ENCODE measurements around the gene HRH1.

DNA sequence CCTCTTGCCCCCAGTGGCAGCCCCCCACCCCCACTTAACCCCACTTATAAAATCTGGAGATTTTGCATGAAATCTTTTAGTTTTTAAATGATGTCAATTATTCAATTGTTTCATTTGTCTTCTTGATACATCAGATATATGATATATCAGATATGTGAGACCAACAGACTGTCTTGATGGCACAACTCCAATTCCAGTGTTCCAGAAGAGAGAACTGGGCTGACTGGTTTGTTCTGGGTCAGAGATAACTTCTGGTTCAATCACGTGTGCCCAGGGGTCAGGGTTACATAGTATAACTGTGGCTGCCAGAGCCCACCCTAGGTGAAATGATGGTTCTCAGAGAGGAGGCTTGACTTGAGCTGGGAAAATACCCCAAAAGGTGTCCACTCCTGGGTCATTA lies 85.5 kb downstream of the HRH1 start:
- no peak for TF ChIP-seq POLR2A (IDR thresholded peaks at IDR 0.05; ENCODE audit: low read depth, low read length)
- TF ChIP-seq CTCF (IDR thresholded peaks at IDR 0.05; ENCODE audit: extremely low read depth in 1 of 2, insufficient read depth in 1 of 2, low read depth in 1 of 2, low read length in 2 of 2): no peak
- TF ChIP-seq MYC (IDR thresholded peaks at IDR 0.05; ENCODE audit: low read depth, low read length): no peak
- TF ChIP-seq JUN (IDR thresholded peaks at IDR 0.05; ENCODE audit: borderline replicate concordance, insufficient read depth, insufficient read length, low read depth): no peak
- TF ChIP-seq EZH2 (IDR thresholded peaks at IDR 0.05; ENCODE audit: borderline replicate concordance, low read depth, low read length, severe bottlenecking): no peak
- TF ChIP-seq GATA2 (IDR thresholded peaks at IDR 0.05; ENCODE audit: insufficient read depth, insufficient read length, low read depth, low read length): no peak
- no peak for TF ChIP-seq POLR2AphosphoS5 (IDR thresholded peaks at IDR 0.05; ENCODE audit: insufficient read depth, low read depth, low read length)
- TF ChIP-seq, protein P1, sequence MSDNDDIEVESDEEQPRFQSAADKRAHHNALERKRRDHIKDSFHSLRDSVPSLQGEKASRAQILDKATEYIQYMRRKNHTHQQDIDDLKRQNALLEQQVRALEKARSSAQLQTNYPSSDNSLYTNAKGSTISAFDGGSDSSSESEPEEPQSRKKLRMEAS (IDR thresholded peaks at IDR 0.05; ENCODE audit: insufficient read depth, insufficient read length): no peak
- no peak for TF ChIP-seq FOS (IDR thresholded peaks at IDR 0.05; ENCODE audit: borderline replicate concordance, insufficient read depth, low read length)
